DMS79 treated with DMSO at 0.1 percent for 48 hours (cell line): ENCODE results near the gene RPL32.
"Not testable (repeated sequence)": the region's sequence is repeated elsewhere in the genome, so short reads cannot be mapped to it uniquely, and the experiment has no call there.

ENCODE experiments used
- DNase-seq: peaks from one replicate; lab custom pipeline; 2025; lab: John Stamatoyannopoulos, UW

Gene RPL32

GRCh38 chr3:12868039-12869034 is 27.0 kb upstream of the RPL32 start:
- DNase-seq = peak; percentile 8

DNA sequence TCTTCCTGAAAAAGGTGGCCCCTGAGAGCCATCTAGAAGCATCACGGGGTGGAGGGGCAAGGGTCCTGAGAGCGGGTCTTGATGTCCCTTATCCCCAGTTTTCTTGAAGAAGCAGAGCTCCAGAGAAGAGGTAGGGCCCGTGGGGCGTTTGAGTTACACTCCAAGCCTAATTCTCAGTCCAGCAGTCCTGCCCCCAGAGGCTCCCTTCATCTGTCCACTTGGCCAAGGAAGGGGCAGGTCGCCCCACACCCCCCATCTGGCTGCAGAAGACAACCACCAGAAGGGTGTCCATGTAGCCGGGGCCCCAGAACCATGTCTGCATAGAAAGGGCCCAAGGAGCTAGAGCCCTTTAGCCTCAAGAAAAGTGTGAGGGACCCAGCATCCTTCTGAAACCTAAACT is 25.5 kb upstream of the RPL32 start:
- DNase-seq = no peak

DNA sequence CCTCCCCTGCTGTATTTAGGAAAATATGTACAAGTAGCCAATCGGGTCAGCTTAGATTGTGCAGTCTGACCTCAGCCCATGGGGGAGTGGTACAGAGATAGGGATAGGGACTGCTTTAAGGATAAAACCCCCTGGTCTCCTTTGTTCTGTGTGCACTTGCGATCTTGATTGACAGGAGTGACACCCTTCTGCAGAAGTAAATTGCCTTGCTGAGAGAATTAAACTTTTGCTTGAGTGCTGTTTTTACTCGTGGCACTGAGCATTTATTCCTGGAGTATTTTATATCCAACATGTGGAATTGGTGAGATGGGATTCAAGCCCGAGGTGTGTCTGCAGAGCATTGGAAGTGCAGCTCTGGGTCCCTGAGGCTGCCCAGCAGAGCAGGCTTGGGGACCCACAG is 23.9 kb upstream of the RPL32 start:
- no peak for DNase-seq

- no peak for DNase-seq
Measured at GRCh38 chr3:12862387-12862786, 21.0 kb upstream of the RPL32 start.

DNA sequence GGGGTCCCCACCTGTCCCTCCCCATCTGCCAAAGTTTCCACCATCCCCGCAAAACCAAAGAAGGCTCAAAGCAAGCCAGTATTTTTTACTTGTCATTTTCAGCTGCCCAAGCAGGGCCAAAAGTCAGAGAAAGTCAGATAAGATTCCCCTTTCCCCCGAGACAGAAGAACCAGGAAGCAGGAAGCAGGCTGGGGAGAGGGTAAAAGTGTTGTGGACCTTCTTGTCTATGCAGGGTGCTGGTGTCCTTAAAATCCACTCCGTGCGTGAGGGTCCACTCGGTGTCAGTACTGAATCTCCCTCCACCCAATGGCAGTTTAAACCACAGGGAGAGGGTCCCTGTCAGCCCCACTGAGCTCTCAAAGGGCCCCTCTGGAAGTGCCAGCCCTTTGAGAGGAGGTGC is 20.2 kb upstream of the RPL32 start:
- DNase-seq = no peak

GRCh38 chr3:12859840-12860239 is 18.5 kb upstream of the RPL32 start:
- DNase-seq = no peak

DNA sequence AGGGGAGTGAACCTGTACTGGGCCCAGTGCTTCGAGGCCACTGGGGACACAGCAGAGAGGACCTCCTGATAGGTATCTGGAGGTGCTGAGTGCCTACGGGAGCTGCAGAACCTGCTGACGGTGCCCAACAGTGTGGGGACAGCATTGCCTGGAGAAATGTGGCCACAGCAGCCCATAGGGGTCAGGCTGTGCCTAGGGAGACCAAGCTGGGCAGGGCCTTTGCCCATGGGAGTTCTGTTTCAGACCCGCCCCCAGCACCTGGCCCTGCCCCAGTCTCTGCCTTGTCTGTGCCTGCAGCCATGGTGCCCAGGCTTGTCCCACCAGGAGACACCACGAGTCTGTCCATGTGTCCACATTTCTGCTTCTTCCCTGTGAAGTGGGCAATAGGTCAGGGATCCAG is 15.3 kb upstream of the RPL32 start:
- no peak for DNase-seq

- peak; percentile 1 for DNase-seq
Measured at GRCh38 chr3:12854565-12854964, 13.2 kb upstream of the RPL32 start.

- DNase-seq = not testable (repeated sequence)
Measured at GRCh38 chr3:12853847-12854246, 12.5 kb upstream of the RPL32 start.

DNA sequence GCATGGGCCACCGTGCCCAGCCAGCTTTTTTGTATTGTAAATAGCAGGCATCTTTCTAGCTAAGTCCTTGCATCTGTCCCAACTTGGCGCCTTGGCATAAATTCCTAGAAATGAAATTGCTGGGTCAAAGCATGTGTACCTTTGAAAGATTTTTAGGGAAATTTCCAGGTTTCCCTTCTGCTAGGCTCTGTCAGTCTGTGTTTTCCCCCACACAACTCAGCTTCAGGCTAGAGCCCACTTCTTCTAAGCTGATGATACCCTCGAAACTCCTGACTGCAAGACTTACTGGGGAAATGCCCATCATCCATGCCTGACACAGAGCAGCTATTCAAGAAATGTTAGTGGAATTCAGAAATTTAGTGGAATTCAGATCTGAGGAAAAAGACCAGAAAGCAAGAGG is 10.8 kb upstream of the RPL32 start:
- DNase-seq = no peak

DNA sequence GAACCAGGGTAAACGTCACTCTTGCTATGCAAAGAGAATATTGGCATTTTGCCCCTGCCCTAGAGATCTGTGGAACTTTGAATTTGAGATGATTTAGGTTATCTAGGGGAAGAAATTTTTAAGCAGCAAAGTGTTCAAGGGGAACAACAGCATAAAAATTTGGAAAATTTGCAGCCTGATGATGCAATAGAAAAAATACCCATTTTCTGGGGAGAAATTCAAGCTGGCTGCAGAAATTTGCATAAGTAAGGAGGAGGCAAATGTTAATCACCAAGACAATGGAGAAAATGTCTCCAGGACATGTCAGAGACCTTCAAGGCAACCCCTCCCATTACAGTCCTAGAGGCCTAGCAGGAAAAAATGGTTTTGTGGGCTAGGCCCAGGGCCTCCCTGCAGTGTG is 4.4 kb upstream of the RPL32 start:
- no peak for DNase-seq

- no peak for DNase-seq
Measured at GRCh38 chr3:12842469-12842868, 1.1 kb upstream of the RPL32 start.

DNA sequence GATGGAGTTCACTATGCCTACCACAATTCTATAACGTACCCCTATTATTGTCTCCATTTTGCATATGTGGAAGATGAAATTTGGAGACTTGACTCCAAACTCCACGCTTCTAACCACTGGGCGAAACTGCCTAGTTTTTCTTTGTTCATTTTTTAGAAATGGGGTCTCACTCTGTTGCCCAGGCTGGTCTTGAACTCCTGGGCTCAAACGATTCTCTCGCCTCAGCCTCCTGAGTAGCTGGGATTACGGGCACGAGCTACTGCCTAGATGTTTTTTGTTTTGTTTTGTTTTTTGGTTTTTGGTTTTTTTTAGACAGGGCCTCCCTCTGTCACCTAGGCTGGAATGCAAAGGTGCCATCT is 584 bp upstream of the RPL32 start:
- DNase-seq = no peak

GRCh38 chr3:12840591-12841148 is 695 bp downstream of the RPL32 start:
- DNase-seq = no peak

GRCh38 chr3:12840148-12840547 is 1.2 kb downstream of the RPL32 start:
- not testable (repeated sequence) for DNase-seq

GRCh38 chr3:12839156-12839946 is 2.0 kb downstream of the RPL32 start:
- DNase-seq = no peak

DNA sequence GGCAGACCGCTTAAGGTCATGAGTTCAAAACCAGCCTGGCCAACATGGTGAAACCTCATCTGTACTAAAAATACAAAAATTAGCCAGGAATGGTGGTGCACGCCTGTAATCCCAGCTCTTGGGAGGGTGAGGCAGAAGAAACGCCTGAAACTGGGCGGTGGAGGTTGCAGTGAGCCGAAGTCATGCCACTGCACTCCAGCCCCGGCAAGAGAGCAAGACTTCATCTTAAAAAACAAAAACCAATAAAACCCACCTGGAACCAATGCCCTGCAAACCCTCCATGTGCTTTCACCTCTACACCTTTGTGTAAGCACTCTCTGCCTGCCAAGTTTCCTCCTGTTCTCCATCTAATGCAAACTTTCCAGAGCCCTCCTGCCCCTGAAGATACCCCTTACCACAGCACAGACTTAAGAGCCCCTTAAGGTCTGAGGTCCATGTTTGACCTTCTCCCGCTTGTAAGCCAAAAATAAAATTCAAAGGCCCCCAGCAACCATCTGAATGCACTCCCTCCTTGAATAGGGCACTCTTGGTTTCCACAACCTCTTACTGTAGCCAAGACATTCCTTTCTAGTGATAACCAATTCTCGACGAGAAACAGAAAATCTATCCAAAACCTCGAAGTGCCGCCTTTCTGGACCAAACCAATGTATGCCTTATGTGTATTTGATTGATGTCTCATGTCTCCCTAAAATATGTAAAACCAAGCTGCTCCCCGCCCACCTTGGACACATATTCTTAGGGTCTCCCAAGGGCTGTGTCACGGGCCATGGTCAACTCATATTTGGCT is 3.0 kb downstream of the RPL32 start:
- no peak for DNase-seq

GRCh38 chr3:12837295-12837986 is 3.9 kb downstream of the RPL32 start:
- no peak for DNase-seq

- DNase-seq = no peak
Measured at GRCh38 chr3:12835052-12835665, 6.2 kb downstream of the RPL32 start.

- DNase-seq = no peak
Measured at GRCh38 chr3:12833222-12834161, 7.9 kb downstream of the RPL32 start.
